IMR-90 (cell line): ENCODE results near the gene NFKBIA. TPM values are rescaled to one million over a fixed set of nuclear protein-coding genes. Genes with fewer than 3 reads are reported as not detected.
A peak's percentile ranks its signal among the peaks of the same experiment; 100 is the strongest.
"Not testable (repeated sequence)": the region's sequence is repeated elsewhere in the genome, so short reads cannot be mapped to it uniquely, and the experiment has no call there.

Experiments
- ATAC-seq: fragments of 200-7000 bp; cut with Tn5 transposase; 2 replicates; pipeline ENCODE4 v1.9.1; 2020; ENCODE audit warnings: low read depth, mild to moderate bottlenecking, moderate library complexity
- BruUV-seq: library from RNA; stranded (reverse); fragments of 400-500 nt; replicated peaks from 2 replicates; lab custom pipeline; 2021; lab: Mats Ljungman, UMichigan
- CTCF ChIA-PET: fragments of 300-600 bp; formaldehyde crosslinking; extraction: SDS; loops from one replicate; lab custom pipeline; 2021; ENCODE audit warnings: antibody characterized with exemption; lab: Yijun Ruan, JAX
- POLR2A ChIA-PET: fragments of 300-600 bp; sonication (Branson Sonifier 250); formaldehyde crosslinking; loops from one replicate; lab custom pipeline; 2022; ENCODE audit warnings: antibody characterized with exemption; ENCODE audit not compliant: unreplicated experiment; lab: Charles Lee
- DNase-seq: peaks from one replicate; pipeline ENCODE4 v3.0.0; 2013
- H2AFZ ChIP-seq: replicated peaks from 2 replicates; pipeline ENCODE3; 2013; ENCODE audit warnings: low read length, mild to moderate bottlenecking; ENCODE audit not compliant: poor library complexity
- H2AK5ac ChIP-seq: 2 replicates; pipeline ENCODE4 v1.6.1; 2013; ENCODE audit warnings: low read depth, low read length, inconsistent platforms
- H2AK9ac ChIP-seq: replicated peaks from 2 replicates; pipeline ENCODE3; 2013; ENCODE audit warnings: mild to moderate bottlenecking, low read depth, low read length, moderate library complexity; ENCODE audit not compliant: poor library complexity
- H2BK120ac ChIP-seq: 2 replicates; pipeline ENCODE4 v1.6.1; 2013; ENCODE audit warnings: low read depth, low read length, inconsistent platforms
- H2BK15ac ChIP-seq: 3 replicates; pipeline ENCODE4 v1.6.1; 2013; ENCODE audit warnings: low read depth, low read length, inconsistent platforms
- H2BK20ac ChIP-seq: 2 replicates; pipeline ENCODE4 v1.6.1; 2013; ENCODE audit warnings: low read depth, mild to moderate bottlenecking, inconsistent platforms, low read length, moderate library complexity
- H2BK5ac ChIP-seq: 2 replicates; pipeline ENCODE4 v1.6.1; 2013; ENCODE audit warnings: mild to moderate bottlenecking, low read depth, low read length, inconsistent platforms; ENCODE audit not compliant: poor library complexity, severe bottlenecking
- H3K14ac ChIP-seq: replicated peaks from 2 replicates; pipeline ENCODE4 v1.6.1; 2013; ENCODE audit warnings: low read depth, low read length, inconsistent platforms
- H3K18ac ChIP-seq: 2 replicates; pipeline ENCODE4 v1.6.1; 2013; ENCODE audit warnings: low read depth, low read length, control low read depth
- H3K23ac ChIP-seq: 2 replicates; pipeline ENCODE4 v1.6.1; 2013; ENCODE audit warnings: low read depth, low read length, inconsistent platforms
- H3K27ac ChIP-seq: 2 replicates; pipeline ENCODE4 v1.5.1; 2013; ENCODE audit warnings: mild to moderate bottlenecking, control low read depth, low read length; ENCODE audit not compliant: insufficient read depth
- H3K27me3 ChIP-seq: 2 replicates; pipeline ENCODE4 v1.6.1; 2013; ENCODE audit warnings: low read length; ENCODE audit not compliant: control insufficient read depth, insufficient read depth
- H3K36me3 ChIP-seq: 2 replicates; pipeline ENCODE4 v1.6.1; 2013; ENCODE audit warnings: low read length, mixed read lengths; ENCODE audit not compliant: control insufficient read depth, insufficient read depth
- H3K4ac ChIP-seq: 2 replicates; pipeline ENCODE4 v1.6.1; 2013; ENCODE audit warnings: low read depth, low read length, inconsistent platforms
- H3K4me1 ChIP-seq: 2 replicates; pipeline ENCODE4 v1.6.1; 2013; ENCODE audit warnings: low read length, mixed read lengths; ENCODE audit not compliant: control insufficient read depth, insufficient read depth
- H3K4me2 ChIP-seq: 2 replicates; pipeline ENCODE4 v1.6.1; 2013; ENCODE audit warnings: low read depth, mild to moderate bottlenecking, control low read depth, low read length, moderate library complexity
- H3K4me3 ChIP-seq: 2 replicates; pipeline ENCODE4 v1.5.1; 2013; ENCODE audit warnings: low read depth, mild to moderate bottlenecking, control low read depth, low read length, moderate library complexity; ENCODE audit not compliant: insufficient read depth
- H3K56ac ChIP-seq: 2 replicates; pipeline ENCODE4 v1.6.1; 2013; ENCODE audit warnings: low read length, inconsistent platforms; ENCODE audit not compliant: insufficient read depth; ENCODE audit errors: extremely low read depth
- H3K79me1 ChIP-seq, 2 experiments: 2 replicates each; pipeline ENCODE4 v1.6.1; 2013; ENCODE audit warnings: low read length in 2 of 2, inconsistent platforms in 1 of 2, low read depth in 1 of 2
- H3K9ac ChIP-seq: 2 replicates; pipeline ENCODE4 v1.6.1; 2013; ENCODE audit warnings: low read depth, low read length, control low read depth
- H3K9me1 ChIP-seq: 2 replicates; pipeline ENCODE4 v1.6.1; 2013; ENCODE audit warnings: low read length, inconsistent platforms; ENCODE audit not compliant: insufficient read depth
- H3K9me3 ChIP-seq: 2 replicates; pipeline ENCODE4 v1.6.1; 2013; ENCODE audit warnings: low read length; ENCODE audit not compliant: control insufficient read depth, insufficient read depth
- H4K20me1 ChIP-seq: 2 replicates; pipeline ENCODE4 v1.6.1; 2013; ENCODE audit warnings: low read length, inconsistent platforms; ENCODE audit not compliant: insufficient read depth
- H4K5ac ChIP-seq: 2 replicates; pipeline ENCODE4 v1.6.1; 2013; ENCODE audit warnings: mild to moderate bottlenecking, low read depth, low read length, control low read depth
- H4K8ac ChIP-seq, 2 experiments: 2 replicates each; pipeline ENCODE4 v1.6.1; 2013; ENCODE audit warnings: low read depth in 2 of 2, low read length in 2 of 2, control low read depth in 1 of 2, inconsistent platforms in 1 of 2
- H4K91ac ChIP-seq: 2 replicates; pipeline ENCODE4 v1.6.1; 2013; ENCODE audit warnings: low read depth, low read length, inconsistent platforms; ENCODE audit not compliant: insufficient read depth
- CTCF ChIP-seq: conservative IDR thresholded peaks from 2 replicates; pipeline ENCODE4 v1.5.1; 2012; ENCODE audit warnings: mild to moderate bottlenecking, low read depth, low read length, improper control_type of control experiment
- RAD21 ChIP-seq: IDR thresholded peaks from 2 replicates; pipeline ENCODE4 v1.6.1; 2012; ENCODE audit warnings: low read length, improper control_type of control experiment
- RCOR1 ChIP-seq: IDR thresholded peaks from 2 replicates; pipeline ENCODE4 v1.6.1; 2012; ENCODE audit warnings: mild to moderate bottlenecking, low read length, improper control_type of control experiment; ENCODE audit not compliant: insufficient replicate concordance
- SMC3 ChIP-seq: fragments of 150-350 bp; IDR thresholded peaks from 2 replicates; pipeline ENCODE4 v1.6.1; 2016; ENCODE audit warnings: low read depth, mild to moderate bottlenecking, antibody characterized with exemption, low read length, moderate library complexity
- WGBS, 2 experiments: methylation state at CpG; one replicate each; pipeline versions ENCODE4 v1.1.5 to v1.1.7; 2013; ENCODE audit warnings: missing lambda C conversion rate in 2 of 2; ENCODE audit not compliant: insufficient read length in 1 of 2; ENCODE audit errors: extremely low coverage in 2 of 2; 5-methylcytosine and 5-hydroxymethylcytosine counted together
- dilution Hi-C: fragments of 300-500 bp; cut with HindIII; formaldehyde crosslinking; loops from one replicate; pipeline ENCODE4 v1.14.3; 2018; ENCODE audit warnings: low sequenced_read_pairs; ENCODE audit not compliant: unreplicated experiment
- in situ Hi-C: fragments of 300-500 bp; cut with MboI; formaldehyde crosslinking; loops from 3 replicates; pipeline ENCODE4 v1.14.3; 2019; ENCODE audit warnings: low sequenced_read_pairs, inconsistent platforms, mixed read lengths
- intact Hi-C: fragments of 100-400 bp; cut with micrococcal nuclease; formaldehyde crosslinking; loops from 2 replicates; pipeline ENCODE4 v1.10.0; 2022
- polyA plus RNA-seq, 3 experiments: library from polyadenylated mRNA; depleted of rRNA; stranded (reverse); fragments of >200 nt; gene quantifications; 2 replicates each; pipeline ENCODE4 v1.2.3, GENCODE V29; 2012; ENCODE audit warnings: low replicate concordance in 1 of 3
- total RNA-seq: library from RNA; depleted of rRNA; stranded (reverse); fragments of >200 nt; gene quantifications from 2 replicates; pipeline ENCODE4 v1.2.3, GENCODE V29; 2012

The NFKBIA gene
- total and polyA plus RNA-seq, 2 of the 4 experiments (the other 2 are of a cell fraction): 71.1 to 97.1 TPM

- no peaks in the 10 kb centered on the region for H4K20me1 ChIP-seq
- H4K5ac ChIP-seq: no peak overlapping the region
- intact Hi-C loops: loop anchor here (1.0 to 5.0 kb wide), 2 partner anchors 248 to 378 kb away; no protein-coding TSS in a partner anchor
- dilution Hi-C loops: loop anchor here (25.0 kb wide), 1 partner anchor 248 kb away; no protein-coding TSS in a partner anchor
- H3K9me3 ChIP-seq: peaks cover under 1% of the 10 kb centered on the region; the same call in 1 of the 2 replicates
- H4K8ac ChIP-seq: no peak overlapping the region
- ATAC-seq: peak; percentile 40; the same call in 1 of the 2 replicates
- no peak overlapping the region for H2AK9ac ChIP-seq
- no peak overlapping the region for H2BK120ac ChIP-seq
- H2BK5ac ChIP-seq: no peak overlapping the region
- no peak overlapping the region for H3K56ac ChIP-seq
- no peaks in the 10 kb centered on the region for H3K79me1 ChIP-seq
- BruUV-seq: no TSS peak
- POLR2A ChIA-PET: no interaction called here
- H2AK5ac ChIP-seq: no peak overlapping the region
- no peak overlapping the region for H3K14ac ChIP-seq
- H2BK15ac ChIP-seq: no peak overlapping the region
- WGBS, 2 experiments: no CpG with 5 or more reads among the region's 8 CpGs
- H3K18ac ChIP-seq: no peak overlapping the region
- H3K4me2 ChIP-seq: no peak overlapping the region
- H3K9me1 ChIP-seq: no peaks in the 10 kb centered on the region
- TF ChIP-seq CTCF (peak; percentile 50), RCOR1 (no peak), RAD21 (peak; percentile 37; the same call in 1 of the 2 replicates), SMC3 (peak; percentile 33)
- no peak overlapping the region for H3K9ac ChIP-seq
- H3K27me3 ChIP-seq: no peaks in the 10 kb centered on the region; the same call in 1 of the 2 replicates
- H2BK20ac ChIP-seq: no peak overlapping the region
- H3K4ac ChIP-seq: no peak overlapping the region
- H3K27ac ChIP-seq: no peak overlapping the region
- no peak overlapping the region for H2AFZ ChIP-seq
- H4K91ac ChIP-seq: no peak overlapping the region
- no peaks in the 10 kb centered on the region for H3K4me1 ChIP-seq
- H3K4me3 ChIP-seq: no peak overlapping the region
- no peak overlapping the region for H3K23ac ChIP-seq
- DNase-seq: no peak
- H3K36me3 ChIP-seq: no peaks in the 10 kb centered on the region
- in situ Hi-C loops: no loop called here
- CTCF ChIA-PET: interaction anchor here (0.6 to 1.5 kb wide), 9 partner anchors 9 to 631 kb away, joined by 3 to 4 read pairs (median 3); no protein-coding TSS in a partner anchor
Measured at GRCh38 chr14:35438910-35439713, 34.6 kb upstream of the NFKBIA start.

- H4K5ac ChIP-seq, H4K20me1 ChIP-seq, H3K4me2 ChIP-seq, H2BK5ac ChIP-seq, in situ Hi-C loops, H3K36me3 ChIP-seq, H3K27me3 ChIP-seq, H3K4me1 ChIP-seq, H3K18ac ChIP-seq, H4K8ac ChIP-seq, H2BK120ac ChIP-seq, H3K56ac ChIP-seq, H3K23ac ChIP-seq, H2AFZ ChIP-seq, H3K9me3 ChIP-seq, H3K79me1 ChIP-seq, H3K14ac ChIP-seq, H3K9ac ChIP-seq, H3K4ac ChIP-seq, H3K27ac ChIP-seq, H3K4me3 ChIP-seq, BruUV-seq, H4K91ac ChIP-seq, ATAC-seq, DNase-seq, H2BK15ac ChIP-seq, H2BK20ac ChIP-seq, H2AK9ac ChIP-seq, H3K9me1 ChIP-seq, POLR2A ChIA-PET, H2AK5ac ChIP-seq: not testable (repeated sequence)
- dilution Hi-C loops (loop anchor here (25.0 kb wide), 1 partner anchor 249 kb away; no protein-coding TSS in a partner anchor), intact Hi-C loops (loop anchor here (1.0 to 5.0 kb wide), 2 partner anchors 249 to 379 kb away; no protein-coding TSS in a partner anchor)
- CTCF ChIA-PET: interaction anchor here (0.6 to 1.5 kb wide), 6 partner anchors 8 to 632 kb away, joined by 3 read pairs; no protein-coding TSS in a partner anchor
- WGBS, 2 experiments: 80% methylated on average over 4 of the region's 9 CpGs; no CpG with 5 or more reads in 1 of the 2 experiments
Measured at GRCh38 chr14:35438492-35438891, 33.9 kb upstream of the NFKBIA start.
